GM20000 (cell line): Measurements from ENCODE around the gene CCDC122.

Source experiments
- DNase-seq: peaks from one replicate; pipeline ENCODE4 v3.0.0; 2012; ENCODE audit warnings: low spot score
- TF ChIP-seq, protein P1 (sequence below): IDR thresholded peaks from 2 replicates; pipeline ENCODE4 v1.5.1; 2012; ENCODE audit warnings: mild to moderate bottlenecking, control low read depth; ENCODE audit errors: extremely low read depth, missing control alignments

CCDC122 gene

DNA sequence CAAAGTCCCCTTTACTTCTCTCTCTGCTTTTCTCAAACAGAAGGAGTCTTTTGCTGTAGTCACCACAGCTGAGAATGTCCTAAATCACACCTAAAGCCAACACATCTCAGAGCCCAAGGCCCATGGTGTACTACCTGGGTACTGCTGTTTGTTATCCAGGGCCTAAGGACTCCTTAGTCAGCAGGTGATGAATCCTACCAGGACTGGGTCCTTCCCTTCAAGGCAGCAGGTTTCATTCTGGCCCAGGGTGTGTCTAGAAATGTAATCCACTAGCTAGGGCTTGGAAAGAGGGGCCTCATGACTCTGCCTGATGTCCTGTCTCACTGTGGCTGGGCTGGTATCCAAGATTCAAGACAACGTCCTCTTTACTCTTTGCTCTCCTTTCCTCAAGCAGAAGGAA lies 56.6 kb downstream of the CCDC122 start:
- no peak for DNase-seq
- TF ChIP-seq, protein P1, sequence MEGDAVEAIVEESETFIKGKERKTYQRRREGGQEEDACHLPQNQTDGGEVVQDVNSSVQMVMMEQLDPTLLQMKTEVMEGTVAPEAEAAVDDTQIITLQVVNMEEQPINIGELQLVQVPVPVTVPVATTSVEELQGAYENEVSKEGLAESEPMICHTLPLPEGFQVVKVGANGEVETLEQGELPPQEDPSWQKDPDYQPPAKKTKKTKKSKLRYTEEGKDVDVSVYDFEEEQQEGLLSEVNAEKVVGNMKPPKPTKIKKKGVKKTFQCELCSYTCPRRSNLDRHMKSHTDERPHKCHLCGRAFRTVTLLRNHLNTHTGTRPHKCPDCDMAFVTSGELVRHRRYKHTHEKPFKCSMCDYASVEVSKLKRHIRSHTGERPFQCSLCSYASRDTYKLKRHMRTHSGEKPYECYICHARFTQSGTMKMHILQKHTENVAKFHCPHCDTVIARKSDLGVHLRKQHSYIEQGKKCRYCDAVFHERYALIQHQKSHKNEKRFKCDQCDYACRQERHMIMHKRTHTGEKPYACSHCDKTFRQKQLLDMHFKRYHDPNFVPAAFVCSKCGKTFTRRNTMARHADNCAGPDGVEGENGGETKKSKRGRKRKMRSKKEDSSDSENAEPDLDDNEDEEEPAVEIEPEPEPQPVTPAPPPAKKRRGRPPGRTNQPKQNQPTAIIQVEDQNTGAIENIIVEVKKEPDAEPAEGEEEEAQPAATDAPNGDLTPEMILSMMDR: no peak

DNA sequence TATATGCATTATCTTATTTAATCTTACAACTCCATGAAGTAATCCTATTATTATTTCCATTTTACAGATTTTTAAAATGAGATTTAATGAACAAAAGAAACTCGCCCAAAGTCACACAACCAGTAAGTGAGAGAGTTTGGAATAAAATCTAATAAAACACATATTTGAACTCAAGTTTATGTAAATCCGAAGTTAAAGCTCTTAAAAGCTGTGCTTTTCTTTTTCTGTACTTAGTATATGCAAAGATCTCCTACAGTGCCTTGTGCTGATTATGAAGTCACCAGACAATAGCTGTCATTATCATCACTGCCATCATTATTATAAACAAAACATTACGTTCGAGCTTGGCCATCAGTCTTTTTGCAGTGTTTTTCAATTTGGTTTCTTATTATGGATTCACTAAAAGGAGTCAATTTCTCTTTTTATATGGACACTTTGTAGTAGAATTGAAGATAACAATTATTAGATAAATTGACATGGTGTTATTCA lies 63.1 kb downstream of the CCDC122 start:
- TF ChIP-seq, protein P1: no peak
- DNase-seq: no peak

DNA sequence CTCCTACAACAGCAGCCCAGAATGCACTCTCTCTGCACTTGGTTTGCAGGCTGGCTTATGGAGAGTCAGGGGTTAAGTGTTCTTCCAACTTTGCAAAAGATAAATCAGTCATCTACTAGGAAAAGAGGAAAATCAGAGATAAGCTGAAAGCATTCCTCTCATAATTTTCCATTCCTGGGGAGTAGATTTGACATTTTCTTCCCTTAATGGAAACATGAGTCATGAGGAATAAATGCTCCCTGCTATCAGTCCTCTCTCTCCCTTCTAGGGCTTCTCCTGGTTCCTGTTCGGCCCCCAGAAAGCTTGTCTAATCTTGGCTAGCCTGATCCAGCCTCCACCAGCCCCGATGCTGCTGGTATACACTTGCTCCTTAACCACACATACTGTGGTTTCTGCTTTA lies 64.3 kb downstream of the CCDC122 start:
- no peak for DNase-seq
- TF ChIP-seq, protein P1: no peak

DNA sequence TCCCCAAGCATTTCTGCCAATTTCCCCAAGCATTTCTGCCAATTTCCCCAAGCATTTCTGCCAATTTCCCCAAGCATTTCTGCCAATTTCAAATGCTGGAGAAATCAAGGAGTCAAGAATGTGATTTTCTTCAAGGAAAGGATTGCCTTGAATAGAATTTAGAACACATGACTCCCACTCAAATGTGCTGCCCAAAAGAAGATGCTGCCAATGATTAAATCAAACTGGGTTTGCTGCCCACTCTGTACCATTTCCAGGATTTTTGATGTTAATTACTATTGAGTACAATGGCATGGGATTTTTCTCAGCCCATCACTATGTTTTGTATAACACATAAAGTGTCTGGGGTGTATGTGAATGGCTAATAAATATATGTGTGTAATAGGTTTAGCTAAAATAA lies 70.9 kb downstream of the CCDC122 start:
- no peak for DNase-seq
- TF ChIP-seq, protein P1: no peak

DNA sequence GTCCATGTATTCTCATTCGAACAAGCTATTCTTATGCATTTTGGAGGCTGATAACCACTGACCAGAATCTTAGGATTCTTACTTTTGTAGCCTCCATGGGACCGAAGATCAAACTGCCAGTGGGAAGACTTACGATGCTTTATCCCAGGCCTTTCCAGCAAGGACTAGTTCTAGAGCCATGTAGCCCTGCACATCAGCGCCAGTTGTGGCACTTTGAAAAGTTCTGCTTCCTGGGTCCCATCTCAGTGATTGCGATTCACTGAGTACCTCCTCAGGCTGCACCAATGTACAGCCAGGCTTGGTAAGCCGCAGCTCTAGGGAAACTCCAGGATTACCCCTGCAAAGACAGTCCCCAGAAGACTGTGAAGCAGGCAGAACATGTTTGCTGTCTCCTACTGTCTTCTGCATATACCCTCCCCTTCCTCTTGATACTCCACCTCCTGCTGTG lies 73.8 kb downstream of the CCDC122 start:
- DNase-seq: no peak
- TF ChIP-seq, protein P1: no peak

DNA sequence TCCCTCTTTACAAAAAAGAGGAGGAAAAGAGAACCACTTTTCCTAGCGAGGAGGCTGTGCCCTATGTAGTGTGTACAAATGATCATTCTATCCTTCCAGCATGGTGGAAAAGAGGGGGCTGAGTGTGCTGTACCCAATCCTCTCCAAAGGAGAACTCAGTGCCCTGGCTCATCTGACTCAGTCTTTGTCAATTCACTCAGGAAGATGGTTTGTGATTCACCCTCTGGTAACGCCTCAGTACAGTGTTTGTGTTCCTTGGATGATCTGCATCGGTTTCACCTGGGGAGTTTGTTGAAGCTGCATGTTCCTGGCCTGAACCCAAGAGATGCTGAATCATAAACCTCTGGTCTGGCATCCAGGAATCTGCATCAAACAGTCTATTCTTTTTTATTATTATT lies 74.5 kb downstream of the CCDC122 start:
- no peak for DNase-seq
- TF ChIP-seq, protein P1: no peak

DNA sequence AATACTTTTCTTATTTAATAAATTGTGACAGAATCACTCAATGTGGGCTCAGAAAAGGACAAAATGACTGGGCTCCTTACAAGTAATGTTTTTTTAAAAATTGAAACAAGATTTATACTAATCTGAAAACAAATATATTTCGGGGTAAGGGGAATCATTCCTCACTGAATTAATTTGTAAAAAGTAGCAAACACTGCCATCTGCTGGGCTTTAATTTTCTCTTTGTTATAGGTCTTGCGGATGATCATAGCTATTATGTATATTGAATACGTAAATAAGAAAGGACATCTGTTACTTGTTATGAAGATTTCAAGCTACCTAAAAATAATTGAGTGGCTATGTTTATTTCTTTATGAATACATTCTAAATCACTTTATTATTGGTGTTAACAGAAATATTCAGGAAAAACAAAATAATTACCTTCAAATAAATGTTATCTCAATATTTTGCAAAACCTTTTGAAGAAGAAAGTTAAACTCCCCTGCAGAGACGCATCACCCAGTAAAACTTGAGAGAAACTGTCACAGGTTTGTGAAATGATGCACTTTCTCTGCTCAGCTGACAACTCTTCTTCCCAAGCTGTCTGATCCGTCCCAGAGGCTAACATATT lies 75.0 kb downstream of the CCDC122 start:
- TF ChIP-seq, protein P1: peak; percentile 12
- peak; percentile 42 for DNase-seq
